Left ventricle myocardium inferior (tissue), 1 donor: ENCODE results near the gene CACNA1C. TPM values are rescaled to one million over a fixed set of nuclear protein-coding genes. Genes with fewer than 3 reads are reported as not detected.

Experiments
- DNase-seq: peaks from one replicate; pipeline ENCODE4 v3.0.0-alpha.2; 2020
- H3K27ac ChIP-seq: fragments of 200-600 bp; replicated peaks from 2 replicates; pipeline ENCODE4 v1.8.0; 2021
- H3K27me3 ChIP-seq: fragments of 200-600 bp; 2 replicates; pipeline ENCODE4 v1.8.0; 2021; ENCODE audit warnings: low read depth
- H3K36me3 ChIP-seq: fragments of 200-600 bp; 2 replicates; pipeline ENCODE4 v1.8.0; 2021
- H3K4me1 ChIP-seq: fragments of 200-600 bp; 2 replicates; pipeline ENCODE4 v1.8.0; 2021
- H3K4me3 ChIP-seq: fragments of 200-600 bp; 2 replicates; pipeline ENCODE4 v1.8.0; 2021; ENCODE audit warnings: mild to moderate bottlenecking, moderate library complexity
- H3K9me3 ChIP-seq: fragments of 200-600 bp; replicated peaks from 2 replicates; pipeline ENCODE4 v1.8.0; 2021
- intact Hi-C: fragments of 100-400 bp; cut with micrococcal nuclease; formaldehyde crosslinking; loops from one replicate; pipeline ENCODE4 v1.11.0; 2022
- total RNA-seq: library from RNA; stranded (reverse); fragmentation: NEBNext Ultra II Directional; extraction: Animal tissue kit (Norgen Biotek cat#: 25700); gene quantifications from one replicate; pipeline ENCODE4 v1.2.1, GENCODE V29; 2021
- TF ChIP-seq, protein P1 (sequence below): fragments of 200-600 bp; IDR thresholded peaks from 2 replicates; pipeline ENCODE4 v1.8.0; 2021; ENCODE audit warnings: antibody characterized with exemption, mild to moderate bottlenecking, borderline replicate concordance
- donor health status: DM: no; HTN: yes; CAD: no; lungs with severe emphysema.

CACNA1C gene
- total RNA-seq, 1 donor from 2014 or later: 137 TPM

DNA sequence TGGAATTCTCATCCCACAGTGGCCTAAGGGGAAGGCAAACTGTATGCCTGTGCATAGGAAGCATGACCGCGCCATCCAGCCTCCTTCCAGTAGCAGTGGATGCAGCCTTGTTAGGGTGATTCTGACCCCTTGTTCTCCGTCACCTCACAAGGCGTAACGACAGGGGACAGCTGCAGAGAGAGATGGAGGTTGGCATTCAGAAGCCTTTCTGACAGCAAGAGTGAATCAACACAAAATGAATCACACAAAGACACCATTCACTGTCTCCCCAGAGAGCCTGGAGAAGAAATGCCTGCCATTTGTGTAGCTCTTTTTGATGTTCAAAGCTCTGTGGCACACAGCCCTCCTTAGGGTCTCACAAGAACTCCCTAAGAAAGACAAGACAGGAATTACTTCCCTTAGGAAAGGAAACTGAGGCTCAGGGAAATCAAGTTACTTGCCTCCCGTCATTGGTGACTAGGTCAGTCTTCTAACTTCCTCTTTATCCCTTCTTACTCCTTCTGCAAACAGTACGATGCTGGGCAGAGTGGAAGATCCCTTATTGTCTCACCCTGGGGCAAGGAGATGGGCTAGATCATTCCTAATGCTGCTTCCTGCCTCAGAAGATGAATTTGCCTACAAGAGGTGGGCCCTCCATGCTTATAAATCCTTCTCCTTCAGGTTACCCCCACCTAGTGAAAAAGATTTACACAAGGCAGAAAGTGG, 280.9 kb downstream of the CACNA1C start:
- Histone ChIP-seq H3K36me3 (no peaks in the 10 kb centered on the region), H3K4me1 (peaks cover 100% of the 10 kb centered on the region)
- intact Hi-C loops: no loop called here

DNA sequence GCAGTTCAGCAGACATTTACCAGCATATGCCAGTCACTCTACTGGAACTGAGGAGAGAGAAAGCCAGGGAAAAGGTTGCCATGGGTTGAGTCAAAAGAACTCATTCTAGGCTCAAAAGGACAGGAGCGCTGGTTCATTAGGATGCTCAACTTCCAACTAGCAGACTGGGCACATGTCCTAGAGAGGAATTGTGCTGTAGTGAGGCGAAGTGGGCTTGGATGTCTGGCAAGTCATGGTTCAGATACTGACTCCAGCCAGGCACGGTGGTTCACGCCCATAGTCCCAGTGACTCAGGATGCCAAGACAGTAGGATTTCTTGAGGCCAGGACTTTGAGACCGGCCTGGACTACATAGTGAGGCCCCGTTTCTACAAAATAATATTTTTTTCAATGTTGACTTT, 281.5 kb downstream of the CACNA1C start:
- intact Hi-C loops: no loop called here
- TF ChIP-seq, protein P1, sequence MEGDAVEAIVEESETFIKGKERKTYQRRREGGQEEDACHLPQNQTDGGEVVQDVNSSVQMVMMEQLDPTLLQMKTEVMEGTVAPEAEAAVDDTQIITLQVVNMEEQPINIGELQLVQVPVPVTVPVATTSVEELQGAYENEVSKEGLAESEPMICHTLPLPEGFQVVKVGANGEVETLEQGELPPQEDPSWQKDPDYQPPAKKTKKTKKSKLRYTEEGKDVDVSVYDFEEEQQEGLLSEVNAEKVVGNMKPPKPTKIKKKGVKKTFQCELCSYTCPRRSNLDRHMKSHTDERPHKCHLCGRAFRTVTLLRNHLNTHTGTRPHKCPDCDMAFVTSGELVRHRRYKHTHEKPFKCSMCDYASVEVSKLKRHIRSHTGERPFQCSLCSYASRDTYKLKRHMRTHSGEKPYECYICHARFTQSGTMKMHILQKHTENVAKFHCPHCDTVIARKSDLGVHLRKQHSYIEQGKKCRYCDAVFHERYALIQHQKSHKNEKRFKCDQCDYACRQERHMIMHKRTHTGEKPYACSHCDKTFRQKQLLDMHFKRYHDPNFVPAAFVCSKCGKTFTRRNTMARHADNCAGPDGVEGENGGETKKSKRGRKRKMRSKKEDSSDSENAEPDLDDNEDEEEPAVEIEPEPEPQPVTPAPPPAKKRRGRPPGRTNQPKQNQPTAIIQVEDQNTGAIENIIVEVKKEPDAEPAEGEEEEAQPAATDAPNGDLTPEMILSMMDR: no peak
- Histone ChIP-seq H3K27me3 (no peaks in the 10 kb centered on the region), H3K36me3 (no peaks in the 10 kb centered on the region), H3K9me3 (no peaks in the 10 kb centered on the region), H3K27ac (peak overlapping the region; percentile 86), H3K4me3 (no peak overlapping the region), H3K4me1 (peaks cover 100% of the 10 kb centered on the region)
- no peak for DNase-seq

More for the DNA sequence above, 280.9 kb downstream of the CACNA1C start:
- peak overlapping the region; percentile 86 for H3K27ac ChIP-seq
- H3K9me3 ChIP-seq: no peaks in the 10 kb centered on the region
- no peak overlapping the region for H3K4me3 ChIP-seq
- no peaks in the 10 kb centered on the region for H3K27me3 ChIP-seq
- no peak for DNase-seq
- TF ChIP-seq, protein P1: no peak

DNA sequence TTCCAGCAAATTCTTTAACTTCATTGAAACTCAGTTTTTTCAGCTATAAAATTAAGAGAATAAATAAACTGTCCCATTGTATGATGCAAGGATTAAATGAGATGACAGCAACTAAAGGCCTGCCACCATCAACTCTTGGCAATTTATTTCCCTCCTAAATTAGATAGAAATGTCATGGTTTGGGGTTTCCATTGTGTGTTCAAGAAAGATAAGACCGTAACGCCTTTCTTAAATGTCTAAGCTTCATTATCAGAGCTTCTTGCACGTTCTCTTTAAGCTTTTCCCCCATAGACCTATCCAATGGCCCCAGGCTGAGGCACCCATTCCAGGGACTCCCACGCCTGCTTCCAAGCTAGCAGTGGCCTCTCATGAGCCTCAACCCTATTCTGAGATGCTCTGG, 281.9 kb downstream of the CACNA1C start:
- H3K4me1 ChIP-seq: peaks cover 100% of the 10 kb centered on the region
- H3K9me3 ChIP-seq: no peaks in the 10 kb centered on the region
- no peak overlapping the region for H3K4me3 ChIP-seq
- intact Hi-C loops: no loop called here
- no peaks in the 10 kb centered on the region for H3K27me3 ChIP-seq
- TF ChIP-seq, protein P1: no peak
- no peak for DNase-seq
- H3K27ac ChIP-seq: peak overlapping the region; percentile 86
- no peaks in the 10 kb centered on the region for H3K36me3 ChIP-seq

DNA sequence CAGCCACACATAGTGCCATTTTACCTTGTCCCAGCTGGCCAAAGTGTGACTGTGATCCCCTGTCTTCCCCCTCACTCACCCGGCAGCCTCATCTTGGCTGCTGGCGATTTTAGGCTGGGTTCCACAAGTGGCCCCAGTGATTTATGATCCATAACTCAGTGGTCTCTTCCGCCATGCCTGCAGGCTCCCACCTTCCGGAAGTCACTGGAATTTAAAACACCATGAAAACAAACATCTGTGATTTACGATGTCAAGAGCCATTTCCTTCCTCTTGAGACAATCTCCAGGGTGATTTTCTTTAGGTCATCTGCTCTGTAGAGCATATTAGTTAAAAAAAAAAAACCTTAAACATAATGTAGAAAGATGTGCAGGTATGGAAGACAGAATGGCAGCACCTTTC, 282.3 kb downstream of the CACNA1C start:
- H3K36me3 ChIP-seq: no peaks in the 10 kb centered on the region
- H3K4me3 ChIP-seq: no peak overlapping the region
- H3K27ac ChIP-seq: peak overlapping the region; percentile 86
- intact Hi-C loops: no loop called here
- TF ChIP-seq, protein P1: no peak
- peaks cover 99% of the 10 kb centered on the region for H3K4me1 ChIP-seq
- no peak for DNase-seq
- no peaks in the 10 kb centered on the region for H3K27me3 ChIP-seq
- H3K9me3 ChIP-seq: no peaks in the 10 kb centered on the region

DNA sequence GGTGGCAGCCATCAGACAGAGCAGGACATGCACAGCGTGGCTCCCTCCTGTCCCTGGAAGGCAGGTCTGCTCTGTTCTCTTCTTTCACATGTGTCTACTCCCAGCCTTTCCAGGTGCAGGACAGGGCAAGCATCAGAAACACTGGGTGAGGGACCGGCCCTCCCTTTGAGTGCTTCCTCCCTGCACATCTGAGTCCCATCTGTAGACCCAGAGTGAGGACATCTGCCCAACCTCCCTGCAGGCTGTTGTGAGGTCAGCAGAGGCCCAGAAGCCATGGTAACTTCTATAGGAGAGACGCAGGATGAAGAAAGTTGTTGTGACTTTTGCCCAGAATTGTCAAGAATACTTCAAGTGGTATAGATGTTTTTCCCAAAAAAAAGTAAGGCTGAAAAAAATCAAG, 282.7 kb downstream of the CACNA1C start:
- Histone ChIP-seq H3K4me3 (no peak overlapping the region), H3K27ac (peak overlapping the region; percentile 86), H3K4me1 (peaks cover 99% of the 10 kb centered on the region), H3K9me3 (no peaks in the 10 kb centered on the region), H3K27me3 (no peaks in the 10 kb centered on the region), H3K36me3 (no peaks in the 10 kb centered on the region)
- intact Hi-C loops: no loop called here
- DNase-seq: no peak
- TF ChIP-seq, protein P1: no peak
